DOHH2 (cell line): ENCODE data around the gene DPP6.

Experiments used
- H3F3A ChIP-seq: fragments of 200-600 bp; sonication (generic), shearing (Covaris generic); 2 replicates; pipeline ENCODE4 v1.6.0; 2016; ENCODE audit warnings: antibody characterized with exemption, mild to moderate bottlenecking; ENCODE audit not compliant: control insufficient read depth, insufficient read depth
- H3K27ac ChIP-seq: fragments of 200-600 bp; sonication (generic); 2 replicates; pipeline ENCODE4 v1.5.1; 2014; ENCODE audit warnings: low read depth, mild to moderate bottlenecking, low read length, moderate library complexity
- H3K27me3 ChIP-seq: fragments of 200-600 bp; sonication (generic); 2 replicates; pipeline ENCODE4 v1.6.1; 2014; ENCODE audit warnings: mild to moderate bottlenecking, low read length, mixed read lengths; ENCODE audit not compliant: control insufficient read depth
- H3K36me3 ChIP-seq: fragments of 200-600 bp; sonication (generic); 2 replicates; pipeline ENCODE4 v1.6.1; 2014; ENCODE audit warnings: mild to moderate bottlenecking, low read length, moderate library complexity, mixed read lengths; ENCODE audit not compliant: control insufficient read depth
- H3K4me1 ChIP-seq: fragments of 200-600 bp; sonication (generic); 2 replicates; pipeline ENCODE4 v1.6.1; 2014; ENCODE audit warnings: mild to moderate bottlenecking, low read length, mixed read lengths; ENCODE audit not compliant: control insufficient read depth
- H3K4me2 ChIP-seq: fragments of 200-600 bp; sonication (generic); 2 replicates; pipeline ENCODE4 v1.6.0; 2014; ENCODE audit warnings: mild to moderate bottlenecking, low read length, moderate library complexity
- H3K4me3 ChIP-seq: fragments of 200-600 bp; sonication (generic); 2 replicates; pipeline ENCODE4 v1.5.1; 2014; ENCODE audit warnings: mild to moderate bottlenecking, low read length, mixed read lengths
- H3K79me2 ChIP-seq: fragments of 200-600 bp; sonication (generic); 2 replicates; pipeline ENCODE4 v1.6.1; 2014; ENCODE audit warnings: mild to moderate bottlenecking, low read length, mixed read lengths; ENCODE audit not compliant: control insufficient read depth
- H3K9me2 ChIP-seq: fragments of 200-600 bp; sonication (generic); replicated peaks from 2 replicates; pipeline ENCODE4 v1.6.1; 2014; ENCODE audit warnings: mild to moderate bottlenecking, low read length, mixed read lengths; ENCODE audit not compliant: control insufficient read depth
- H3K9me3 ChIP-seq: fragments of 200-600 bp; sonication (generic); 2 replicates; pipeline ENCODE4 v1.6.1; 2014; ENCODE audit warnings: antibody characterized with exemption, low read length, mixed read lengths; ENCODE audit not compliant: control insufficient read depth, insufficient read depth
- H4K20me1 ChIP-seq: fragments of 200-600 bp; sonication (generic); 2 replicates; pipeline ENCODE4 v1.6.0; 2014; ENCODE audit warnings: low read depth, mild to moderate bottlenecking, antibody characterized with exemption, low read length, moderate library complexity; ENCODE audit not compliant: control insufficient read depth, insufficient read depth
- CTCF ChIP-seq: fragments of 200-600 bp; sonication (generic); IDR thresholded peaks from one replicate; pipeline ENCODE4 v1.5.1; 2014; ENCODE audit warnings: antibody characterized with exemption, mild to moderate bottlenecking, low read depth, low read length; ENCODE audit not compliant: poor library complexity, severe bottlenecking
- EZH2phosphoT487 ChIP-seq: fragments of 200-600 bp; sonication (generic); IDR thresholded peaks from 2 replicates; pipeline ENCODE4 v1.6.1; 2017; ENCODE audit warnings: borderline replicate concordance, mild to moderate bottlenecking, antibody characterized with exemption, low read length, moderate library complexity, mixed read lengths

The DPP6 gene

GRCh38 chr7:154874409-154875113 is 822.4 kb downstream of the DPP6 start:
- H3K9me2 ChIP-seq: no peaks in the 10 kb centered on the region
- no peak overlapping the region for H3K4me3 ChIP-seq
- no peaks in the 10 kb centered on the region for H3K79me2 ChIP-seq
- no peak for TF ChIP-seq EZH2phosphoT487
- TF ChIP-seq CTCF: no peak
- H3F3A ChIP-seq: no peaks in the 10 kb centered on the region
- H3K27ac ChIP-seq: no peak overlapping the region
- no peaks in the 10 kb centered on the region for H3K36me3 ChIP-seq
- H4K20me1 ChIP-seq: no peaks in the 10 kb centered on the region
- no peak overlapping the region for H3K4me2 ChIP-seq
- no peaks in the 10 kb centered on the region for H3K27me3 ChIP-seq
- H3K4me1 ChIP-seq: no peaks in the 10 kb centered on the region
- peaks cover 14% of the 10 kb centered on the region; the same call in 1 of the 2 replicates for H3K9me3 ChIP-seq

- no peak overlapping the region for H3K27ac ChIP-seq
- H3K4me1 ChIP-seq: no peaks in the 10 kb centered on the region
- H3K79me2 ChIP-seq: no peaks in the 10 kb centered on the region
- no peak for TF ChIP-seq EZH2phosphoT487
- TF ChIP-seq CTCF: no peak
- no peaks in the 10 kb centered on the region for H3K27me3 ChIP-seq
- H3K4me3 ChIP-seq: no peak overlapping the region
- no peaks in the 10 kb centered on the region for H3K36me3 ChIP-seq
- no peak overlapping the region for H3K4me2 ChIP-seq
- H3F3A ChIP-seq: no peaks in the 10 kb centered on the region
- H3K9me2 ChIP-seq: no peaks in the 10 kb centered on the region
- no peaks in the 10 kb centered on the region for H4K20me1 ChIP-seq
- peaks cover 14% of the 10 kb centered on the region; the same call in 1 of the 2 replicates for H3K9me3 ChIP-seq
Measured at GRCh38 chr7:154875297-154875696, 823.1 kb downstream of the DPP6 start.

- H3K27me3 ChIP-seq: no peaks in the 10 kb centered on the region
Measured at GRCh38 chr7:154876516-154876915, 824.3 kb downstream of the DPP6 start.

More at GRCh38 chr7:154876516-154876915, 824.3 kb downstream of the DPP6 start:
- Histone ChIP-seq H4K20me1 (no peaks in the 10 kb centered on the region), H3K27ac (no peak overlapping the region), H3K4me1 (no peaks in the 10 kb centered on the region), H3K4me2 (no peak overlapping the region), H3F3A (no peaks in the 10 kb centered on the region), H3K9me2 (no peaks in the 10 kb centered on the region), H3K9me3 (peaks cover 16% of the 10 kb centered on the region; the same call in 1 of the 2 replicates), H3K4me3 (no peak overlapping the region), H3K36me3 (no peaks in the 10 kb centered on the region), H3K79me2 (no peaks in the 10 kb centered on the region)
- TF ChIP-seq CTCF: no peak
- TF ChIP-seq EZH2phosphoT487: no peak
